HEK293 (cell line): Measurements from ENCODE around the gene MICAL3.

ENCODE experiments used
- CTCF ChIA-PET: fragments of 350-600 bp; formaldehyde crosslinking; extraction: SDS; loops from one replicate; lab custom pipeline; 2021; ENCODE audit warnings: antibody characterized with exemption; lab: Yijun Ruan, JAX
- POLR2A ChIA-PET: fragments of 300-600 bp; formaldehyde crosslinking; extraction: SDS; loops from one replicate; lab custom pipeline; 2020; ENCODE audit warnings: antibody characterized with exemption, inconsistent platforms; lab: Yijun Ruan, JAX
- H3K27ac ChIP-seq: fragments of 200-500 bp; sonication (Bioruptor generic); 2 replicates; pipeline ENCODE4 v1.5.1; 2014; ENCODE audit warnings: low read depth, low read length, control low read depth, inconsistent platforms; ENCODE audit errors: extremely low read depth
- H3K36me3 ChIP-seq, 2 experiments: fragments of 200-500 bp in 1 of 2; sonication (Bioruptor generic) in 1 of 2; 1 replicate in 1 of 2; 2 replicates in 1 of 2; pipeline ENCODE4 v1.5.1; 2014 to 2017; ENCODE audit warnings: inconsistent platforms in 2 of 2, low read length in 2 of 2; ENCODE audit not compliant: control insufficient read depth in 2 of 2, insufficient read depth in 1 of 2
- H3K4me1 ChIP-seq: fragments of 200-500 bp; sonication (Bioruptor generic); 2 replicates; pipeline ENCODE4 v1.5.1; 2014; ENCODE audit warnings: mild to moderate bottlenecking, low read length, inconsistent platforms; ENCODE audit not compliant: control insufficient read depth, insufficient read depth
- H3K4me3 ChIP-seq: 2 replicates; pipeline ENCODE4 v1.5.1; 2011; ENCODE audit warnings: low read depth, mild to moderate bottlenecking, control low read depth, low read length, moderate library complexity
- H3K9me3 ChIP-seq: fragments of 200-500 bp; sonication (Bioruptor generic); 2 replicates; pipeline ENCODE4 v1.5.1; 2014; ENCODE audit warnings: low read depth, low read length, inconsistent platforms; ENCODE audit not compliant: control insufficient read depth, insufficient read depth
- EGR2 ChIP-seq: fragments of 450-650 bp; formaldehyde crosslinking; IDR thresholded peaks from 2 replicates; pipeline ENCODE4 v1.5.1; 2016; ENCODE audit warnings: low read depth, missing biosample characterization, missing genetic modification characterization
- ELK4 ChIP-seq: IDR thresholded peaks from 2 replicates; pipeline ENCODE4 v1.6.1; 2011; ENCODE audit warnings: mild to moderate bottlenecking, low read depth, low read length, borderline replicate concordance
- GFI1B ChIP-seq: fragments of 450-650 bp; formaldehyde crosslinking; IDR thresholded peaks from 2 replicates; pipeline ENCODE4 v1.5.1; 2016; ENCODE audit warnings: missing biosample characterization, missing genetic modification characterization
- KLF1 ChIP-seq: fragments of 450-650 bp; formaldehyde crosslinking; IDR thresholded peaks from 2 replicates; pipeline ENCODE4 v1.5.1; 2016; ENCODE audit warnings: missing biosample characterization, missing genetic modification characterization
- KLF16 ChIP-seq: fragments of 450-650 bp; formaldehyde crosslinking; IDR thresholded peaks from 2 replicates; pipeline ENCODE4 v1.5.1; 2017; ENCODE audit warnings: missing biosample characterization, missing genetic modification characterization
- MYNN ChIP-seq: fragments of 450-650 bp; formaldehyde crosslinking; IDR thresholded peaks from 2 replicates; pipeline ENCODE4 v1.5.1; 2016; ENCODE audit warnings: missing biosample characterization, missing genetic modification characterization, borderline replicate concordance
- OVOL3 ChIP-seq: fragments of 450-650 bp; formaldehyde crosslinking; IDR thresholded peaks from 2 replicates; pipeline ENCODE4 v1.5.1; 2016; ENCODE audit warnings: missing biosample characterization, missing genetic modification characterization
- SP3 ChIP-seq: fragments of 450-650 bp; formaldehyde crosslinking; IDR thresholded peaks from 2 replicates; pipeline ENCODE4 v1.5.1; 2016; ENCODE audit warnings: missing biosample characterization, missing genetic modification characterization
- TRIM28 ChIP-seq: IDR thresholded peaks from 2 replicates; pipeline ENCODE4 v1.6.1; 2011; ENCODE audit warnings: low read length, control low read depth, borderline replicate concordance
- ZBTB21 ChIP-seq: fragments of 450-650 bp; formaldehyde crosslinking; IDR thresholded peaks from 2 replicates; pipeline ENCODE4 v1.5.1; 2017; ENCODE audit warnings: missing biosample characterization, missing genetic modification characterization
- ZFP41 ChIP-seq: fragments of 450-650 bp; formaldehyde crosslinking; IDR thresholded peaks from 2 replicates; pipeline ENCODE4 v1.5.1; 2016; ENCODE audit warnings: missing biosample characterization, missing genetic modification characterization, borderline replicate concordance
- ZNF133 ChIP-seq: fragments of 450-650 bp; formaldehyde crosslinking; IDR thresholded peaks from 2 replicates; pipeline ENCODE4 v1.5.1; 2016; ENCODE audit warnings: missing biosample characterization, missing genetic modification characterization
- ZNF19 ChIP-seq: fragments of 450-650 bp; formaldehyde crosslinking; IDR thresholded peaks from 2 replicates; pipeline ENCODE4; 2016; ENCODE audit warnings: missing biosample characterization, missing genetic modification characterization, low read depth
- ZNF335 ChIP-seq: fragments of 450-650 bp; formaldehyde crosslinking; conservative IDR thresholded peaks from 2 replicates; pipeline ENCODE4 v1.5.1; 2016; ENCODE audit warnings: missing biosample characterization, missing genetic modification characterization
- ZNF341 ChIP-seq: fragments of 450-650 bp; formaldehyde crosslinking; IDR thresholded peaks from 2 replicates; pipeline ENCODE4; 2016; ENCODE audit warnings: low read depth, missing biosample characterization, missing genetic modification characterization
- ZNF394 ChIP-seq: fragments of 450-650 bp; formaldehyde crosslinking; IDR thresholded peaks from 2 replicates; pipeline ENCODE4 v1.5.1; 2016; ENCODE audit warnings: missing biosample characterization, missing genetic modification characterization, mild to moderate bottlenecking, moderate library complexity, borderline replicate concordance
- ZNF510 ChIP-seq: fragments of 450-650 bp; formaldehyde crosslinking; IDR thresholded peaks from 2 replicates; pipeline ENCODE4 v1.5.1; 2018; ENCODE audit warnings: mild to moderate bottlenecking, missing genetic modification characterization, missing biosample characterization; ENCODE audit not compliant: insufficient replicate concordance
- ZNF561 ChIP-seq: fragments of 450-650 bp; IDR thresholded peaks from 2 replicates; pipeline ENCODE4 v1.5.1; 2018; ENCODE audit warnings: missing biosample characterization, missing genetic modification characterization, borderline replicate concordance
- ZNF600 ChIP-seq: fragments of 450-650 bp; formaldehyde crosslinking; IDR thresholded peaks from 2 replicates; pipeline ENCODE4 v1.5.1; 2016; ENCODE audit warnings: missing biosample characterization, missing genetic modification characterization
- ZNF654 ChIP-seq: fragments of 450-650 bp; formaldehyde crosslinking; IDR thresholded peaks from 2 replicates; pipeline ENCODE4 v1.5.1; 2016; ENCODE audit warnings: low read depth, missing biosample characterization, missing genetic modification characterization
- ZNF776 ChIP-seq: fragments of 450-650 bp; formaldehyde crosslinking; IDR thresholded peaks from 2 replicates; pipeline ENCODE4 v1.5.0; 2017; ENCODE audit warnings: missing biosample characterization, missing genetic modification characterization, borderline replicate concordance
- ZNF830 ChIP-seq: fragments of 450-650 bp; IDR thresholded peaks from 2 replicates; pipeline ENCODE4 v1.5.0; 2018; ENCODE audit warnings: missing biosample characterization, missing genetic modification characterization, low read depth, mild to moderate bottlenecking, moderate library complexity
- TF ChIP-seq, protein P1 (sequence below): fragments of 450-650 bp; formaldehyde crosslinking; IDR thresholded peaks from 2 replicates; pipeline ENCODE4; 2016; ENCODE audit warnings: missing biosample characterization, missing genetic modification characterization
- TF ChIP-seq, protein P2 (sequence below): fragments of 450-650 bp; formaldehyde crosslinking; IDR thresholded peaks from 2 replicates; pipeline ENCODE4 v1.5.1; 2016; ENCODE audit warnings: missing biosample characterization, missing genetic modification characterization

MICAL3 gene

GRCh38 chr22:17754233-17754925 lies 270.0 kb downstream of the MICAL3 start:
- no peak overlapping the region for H3K27ac ChIP-seq
- no peak overlapping the region for H3K4me3 ChIP-seq
- no peaks in the 10 kb centered on the region for H3K9me3 ChIP-seq
- TF ChIP-seq ZNF830: no peak
- TF ChIP-seq TRIM28: no peak
- TF ChIP-seq ZNF394 (tag by site-specific recombination): no peak
- no peak for TF ChIP-seq ZFP41 (tag by site-specific recombination)
- no peak for TF ChIP-seq ZNF335 (tag by site-specific recombination)
- TF ChIP-seq ZNF776: no peak
- TF ChIP-seq ELK4: no peak
- TF ChIP-seq, protein P1, sequence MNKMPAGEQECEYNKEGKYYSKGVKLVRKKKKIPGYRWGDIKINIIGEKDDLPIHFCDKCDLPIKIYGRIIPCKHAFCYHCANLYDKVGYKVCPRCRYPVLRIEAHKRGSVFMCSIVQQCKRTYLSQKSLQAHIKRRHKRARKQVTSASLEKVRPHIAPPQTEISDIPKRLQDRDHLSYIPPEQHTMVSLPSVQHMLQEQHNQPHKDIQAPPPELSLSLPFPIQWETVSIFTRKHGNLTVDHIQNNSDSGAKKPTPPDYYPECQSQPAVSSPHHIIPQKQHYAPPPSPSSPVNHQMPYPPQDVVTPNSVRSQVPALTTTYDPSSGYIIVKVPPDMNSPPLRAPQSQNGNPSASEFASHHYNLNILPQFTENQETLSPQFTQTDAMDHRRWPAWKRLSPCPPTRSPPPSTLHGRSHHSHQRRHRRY (tag by site-specific recombination): no peak
- no peak for TF ChIP-seq ZNF561 (tag by site-specific recombination)
- TF ChIP-seq ZNF133: no peak
- no peak for TF ChIP-seq ZNF654 (tag by site-specific recombination)
- no peak for TF ChIP-seq KLF16
- ChIA-PET CTCF (interaction anchor here (0.6 to 1.3 kb wide), 3 partner anchors 10 to 321 kb away, joined by 3 to 5 read pairs (median 5); no protein-coding TSS in a partner anchor), POLR2A (interaction anchor here (1.4 kb wide), 1 partner anchor 31 kb away, joined by 3 read pairs; no protein-coding TSS in a partner anchor)
- no peaks in the 10 kb centered on the region for H3K36me3 ChIP-seq
- H3K4me1 ChIP-seq: no peaks in the 10 kb centered on the region

DNA sequence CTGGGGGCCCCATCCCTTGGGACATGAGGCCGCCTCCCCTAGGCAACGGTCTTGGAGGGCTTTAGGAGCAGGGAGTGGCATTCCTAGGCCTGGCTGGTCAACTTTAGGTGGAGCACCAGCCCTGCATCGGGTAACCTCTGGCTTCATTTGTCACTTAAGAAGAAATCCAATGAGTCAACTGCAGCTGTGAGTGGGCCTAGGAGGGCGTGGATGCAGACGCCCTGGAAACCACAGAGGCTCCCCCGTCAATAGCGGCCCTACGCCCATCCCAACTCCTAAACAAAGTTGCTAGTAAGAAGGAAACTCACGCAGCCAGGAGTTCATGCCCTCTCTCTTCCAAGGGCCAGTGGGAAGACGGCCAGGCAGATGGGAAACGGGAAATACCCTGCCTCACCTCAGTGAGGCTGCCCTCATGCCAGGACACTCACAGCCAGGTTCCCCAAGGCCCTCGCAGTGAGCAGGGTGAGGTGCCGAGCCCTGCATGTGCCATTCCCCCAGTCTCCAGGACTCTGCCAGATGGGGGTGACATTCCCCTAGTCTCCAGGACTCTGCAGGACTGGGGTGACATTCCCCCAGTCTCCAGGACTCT lies 270.9 kb downstream of the MICAL3 start:
- no peak for TF ChIP-seq SP3 (tag by site-specific recombination)
- peak; percentile 34; the same call in 1 of the 2 replicates for TF ChIP-seq EGR2 (tag by site-specific recombination)
- TF ChIP-seq ZNF341: no peak
- no peak for TF ChIP-seq OVOL3 (tag by site-specific recombination)
- TF ChIP-seq KLF1: peak; percentile 76
- H3K36me3 ChIP-seq: no peaks in the 10 kb centered on the region
- no peaks in the 10 kb centered on the region for H3K9me3 ChIP-seq
- ChIA-PET POLR2A (no interaction called here), CTCF (interaction anchor here (1.0 to 1.9 kb wide), 3 partner anchors 11 to 322 kb away, joined by 5 to 14 read pairs (median 5); no protein-coding TSS in a partner anchor)
- H3K4me1 ChIP-seq: no peaks in the 10 kb centered on the region
- H3K27ac ChIP-seq: no peak overlapping the region
- no peak overlapping the region for H3K4me3 ChIP-seq

- no peaks in the 10 kb centered on the region for H3K9me3 ChIP-seq
- no peak for TF ChIP-seq ELK4
- TF ChIP-seq, protein P2, sequence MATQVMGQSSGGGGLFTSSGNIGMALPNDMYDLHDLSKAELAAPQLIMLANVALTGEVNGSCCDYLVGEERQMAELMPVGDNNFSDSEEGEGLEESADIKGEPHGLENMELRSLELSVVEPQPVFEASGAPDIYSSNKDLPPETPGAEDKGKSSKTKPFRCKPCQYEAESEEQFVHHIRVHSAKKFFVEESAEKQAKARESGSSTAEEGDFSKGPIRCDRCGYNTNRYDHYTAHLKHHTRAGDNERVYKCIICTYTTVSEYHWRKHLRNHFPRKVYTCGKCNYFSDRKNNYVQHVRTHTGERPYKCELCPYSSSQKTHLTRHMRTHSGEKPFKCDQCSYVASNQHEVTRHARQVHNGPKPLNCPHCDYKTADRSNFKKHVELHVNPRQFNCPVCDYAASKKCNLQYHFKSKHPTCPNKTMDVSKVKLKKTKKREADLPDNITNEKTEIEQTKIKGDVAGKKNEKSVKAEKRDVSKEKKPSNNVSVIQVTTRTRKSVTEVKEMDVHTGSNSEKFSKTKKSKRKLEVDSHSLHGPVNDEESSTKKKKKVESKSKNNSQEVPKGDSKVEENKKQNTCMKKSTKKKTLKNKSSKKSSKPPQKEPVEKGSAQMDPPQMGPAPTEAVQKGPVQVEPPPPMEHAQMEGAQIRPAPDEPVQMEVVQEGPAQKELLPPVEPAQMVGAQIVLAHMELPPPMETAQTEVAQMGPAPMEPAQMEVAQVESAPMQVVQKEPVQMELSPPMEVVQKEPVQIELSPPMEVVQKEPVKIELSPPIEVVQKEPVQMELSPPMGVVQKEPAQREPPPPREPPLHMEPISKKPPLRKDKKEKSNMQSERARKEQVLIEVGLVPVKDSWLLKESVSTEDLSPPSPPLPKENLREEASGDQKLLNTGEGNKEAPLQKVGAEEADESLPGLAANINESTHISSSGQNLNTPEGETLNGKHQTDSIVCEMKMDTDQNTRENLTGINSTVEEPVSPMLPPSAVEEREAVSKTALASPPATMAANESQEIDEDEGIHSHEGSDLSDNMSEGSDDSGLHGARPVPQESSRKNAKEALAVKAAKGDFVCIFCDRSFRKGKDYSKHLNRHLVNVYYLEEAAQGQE (tag by site-specific recombination): no peak
- no peak for TF ChIP-seq GFI1B (tag by site-specific recombination)
- TF ChIP-seq ZNF19: no peak
- no peak for TF ChIP-seq ZNF600 (tag by site-specific recombination)
- no peak for TF ChIP-seq ZBTB21
- TF ChIP-seq MYNN (tag by site-specific recombination): no peak
- no peak for TF ChIP-seq ZNF510
Observed at GRCh38 chr22:17751596-17751995, 272.8 kb downstream of the MICAL3 start.

More at GRCh38 chr22:17751596-17751995, 272.8 kb downstream of the MICAL3 start:
- ChIA-PET POLR2A (interaction anchor here (0.9 kb wide), 1 partner anchor 22 kb away, joined by 4 read pairs; no protein-coding TSS in a partner anchor), CTCF (interaction anchor here (1.1 to 1.9 kb wide), 3 partner anchors 9 to 325 kb away, joined by 4 to 14 read pairs (median 6); no protein-coding TSS in a partner anchor)
- no peak overlapping the region for H3K4me3 ChIP-seq
- H3K36me3 ChIP-seq: no peaks in the 10 kb centered on the region
- H3K27ac ChIP-seq: no peak overlapping the region
- no peaks in the 10 kb centered on the region for H3K4me1 ChIP-seq
